Measurements from ENCODE around the gene SPAG6. TPM values are rescaled to one million over a fixed set of nuclear protein-coding genes. Genes with fewer than 3 reads are reported as not detected.

SPAG6 gene
- total and polyA plus RNA-seq, 9 of the 15 experiments (the other 6 are each of a cell fraction or from before 2014, with no cell fraction given): 3.5 to 23.1 (median 11.8) TPM

- TF ChIP-seq DEAF1 (CRISPR knock-in tag; IDR thresholded peaks at IDR 0.05): no peak
- no peak for TF ChIP-seq ZSCAN32 (CRISPR knock-in tag; IDR thresholded peaks at IDR 0.05)
- TF ChIP-seq ZNF695 (CRISPR knock-in tag; IDR thresholded peaks at IDR 0.05): no peak
- peak; percentile 38; the same call in 1 of the 2 replicates for TF ChIP-seq ELF1 (tag; IDR thresholded peaks at IDR 0.05)
- no peak for TF ChIP-seq ZKSCAN3 (CRISPR knock-in tag; IDR thresholded peaks at IDR 0.05)
- TF ChIP-seq SMARCE1 (IDR thresholded peaks at IDR 0.05): peak; percentile 19; the same call in 1 of the 2 replicates
- TF ChIP-seq EHMT2 (IDR thresholded peaks at IDR 0.05): peak; percentile 51; the same call in 1 of the 2 replicates
- no peak for TF ChIP-seq ATF1 (CRISPR knock-in tag; IDR thresholded peaks at IDR 0.05)
- 0 out of 2 replicates have a peak, but pooled peaks have one; percentile 18 for TF ChIP-seq ATF1 (tag; IDR thresholded peaks at IDR 0.05)
Observed at GRCh38 chr10:22310928-22311327, 34.4 kb upstream of the SPAG6 start (continued).

- Histone ChIP-seq H3K9ac (ENCODE audit: insufficient read depth in 1 of 2, low read depth in 2 of 2, low read length in 2 of 2) (peak overlapping the region in 1 of 2 experiments; percentile 84; a peak in 2 of 4 replicates), H2AFZ (ENCODE audit: low read depth, low read length) (peak overlapping the region; percentile 93), H3K4me2 (ENCODE audit: insufficient read depth, low read length) (peak overlapping the region; percentile 97), H3K27ac (ENCODE audit: extremely low read depth, low read depth, low read length) (peak overlapping the region; percentile 95), H4K20me1 (replicated peaks; ENCODE audit: control insufficient read depth, insufficient read depth, low read length) (no peaks in the 10 kb centered on the region), H3K79me2 (ENCODE audit: control insufficient read depth, insufficient read depth, low read length) (peaks cover 48% of the 10 kb centered on the region), H3K9me3 (replicated peaks; ENCODE audit: control insufficient read depth, insufficient read depth, low read depth, low read length) (no peaks in the 10 kb centered on the region), H3K4me1 (replicated peaks in 1 of 2; ENCODE audit: control insufficient read depth in 2 of 2, insufficient read depth in 2 of 2, low read length in 2 of 2) (peaks cover 8 to 13% of the 10 kb centered on the region in 2 experiments; a peak in 3 of 5 replicates), H3K36me3 (ENCODE audit: control insufficient read depth, insufficient read depth, low read length) (no peaks in the 10 kb centered on the region; the same call in 2 of the 3 replicates), H3K4me3 (peak overlapping the region; percentile 77; the same call in 1 of the 2 replicates), H3K9me1 (ENCODE audit: control insufficient read depth, insufficient read depth, low read length) (no peaks in the 10 kb centered on the region), H3K27me3 (ENCODE audit: control insufficient read depth in 2 of 2, insufficient read depth in 2 of 2, low read length in 2 of 2) (no peaks in the 10 kb centered on the region)
- WGBS (ENCODE audit: insufficient coverage, low coverage, missing lambda C conversion rate): 0% methylated on average over 2 of the region's 2 CpGs
- peak; percentile 11 for ATAC-seq
- intact Hi-C loops (cut with micrococcal nuclease): loop anchor here (5.0 to 10.0 kb wide), 2 partner anchors 740 to 788 kb away; partner anchors contain the start of gene SKIDA1
- DNase-seq (ENCODE audit: extremely low read depth in 1 of 4, low spot score in 3 of 4): peak in 1 of 4 experiments; percentile 2
- in situ Hi-C loops (cut with MboI): no loop called here
- CTCF ChIA-PET (ENCODE audit: low intra/inter-chr PET ratio): no interaction called here
- POLR2A ChIA-PET: interaction anchor here (0.6 to 3.0 kb wide), 4 partner anchors 11 to 86 kb away, joined by 3 to 25 read pairs (median 3); no protein-coding TSS in a partner anchor
- no peak for FAIRE-seq
- TSS peak; percentile 56 for BruUV-seq (replicated peaks)
- TF ChIP-seq LEF1 (IDR thresholded peaks at IDR 0.05) (0 out of 2 replicates have a peak, but pooled peaks have one; percentile 27), ETV1 (tag; conservative IDR thresholded peaks at IDR 0.05; ENCODE audit: low read depth) (peak; percentile 20; the same call in 1 of the 2 replicates), L3MBTL2 (IDR thresholded peaks at IDR 0.05) (peak; percentile 66; the same call in 1 of the 2 replicates), VEZF1 (CRISPR knock-in tag; IDR thresholded peaks at IDR 0.05) (0 out of 2 replicates have a peak, but pooled peaks have one; percentile 14), MYBL2 (IDR thresholded peaks at IDR 0.05; ENCODE audit: low read depth) (peak; percentile 21; the same call in 1 of the 2 replicates), MYBL2 (CRISPR knock-in tag; IDR thresholded peaks at IDR 0.05; ENCODE audit: borderline replicate concordance) (no peak), TFE3 (CRISPR knock-in tag; IDR thresholded peaks at IDR 0.05) (no peak), CEBPB (tag; IDR thresholded peaks at IDR 0.05) (peak; percentile 93)
Observed at GRCh38 chr10:22314852-22315251, 30.4 kb upstream of the SPAG6 start.
